ENCODE data around the gene MAPRE2.
"Not testable (repeated sequence)": the region's sequence is repeated elsewhere in the genome, so short reads cannot be mapped to it uniquely, and the experiment has no call there.

MAPRE2 gene

GRCh38 chr18:35107216-35107615 is 66.0 kb downstream of the MAPRE2 start:
- no peaks in the 10 kb centered on the region for H3K36me3 ChIP-seq (ENCODE audit: low read depth)
- DNase-seq (ENCODE audit: low spot score) = no peak
- no peak for ATAC-seq (ENCODE audit: low read depth)

GRCh38 chr18:35108088-35108487 is 66.9 kb downstream of the MAPRE2 start:
- H3K9me3 ChIP-seq (ENCODE audit: severe bottlenecking); H3K4me3 ChIP-seq (ENCODE audit: severe bottlenecking); H3K36me3 ChIP-seq (ENCODE audit: low read depth); H3K27ac ChIP-seq (ENCODE audit: poor library complexity, severe bottlenecking); ATAC-seq (ENCODE audit: low read depth); H3K27me3 ChIP-seq (ENCODE audit: insufficient read depth, poor library complexity, severe bottlenecking); H3K4me1 ChIP-seq (ENCODE audit: insufficient read depth, poor library complexity, severe bottlenecking); DNase-seq (ENCODE audit: low spot score): not testable (repeated sequence)

More at GRCh38 chr18:35107216-35107615, 66.0 kb downstream of the MAPRE2 start:
- H3K9me3 ChIP-seq (ENCODE audit: severe bottlenecking) = no peaks in the 10 kb centered on the region
- H3K27ac ChIP-seq (ENCODE audit: poor library complexity, severe bottlenecking) = no peak overlapping the region
- no peak for TF ChIP-seq CTCF (IDR thresholded peaks at IDR 0.05; ENCODE audit: poor library complexity, severe bottlenecking)
- no peaks in the 10 kb centered on the region for H3K4me1 ChIP-seq (ENCODE audit: insufficient read depth, poor library complexity, severe bottlenecking)
- peaks cover 2% of the 10 kb centered on the region for H3K27me3 ChIP-seq (ENCODE audit: insufficient read depth, poor library complexity, severe bottlenecking)
- no peak overlapping the region for H3K4me3 ChIP-seq (ENCODE audit: severe bottlenecking)

- no peaks in the 10 kb centered on the region for H3K9me3 ChIP-seq (ENCODE audit: severe bottlenecking)
- no peak overlapping the region for H3K4me3 ChIP-seq (ENCODE audit: severe bottlenecking)
- H3K27ac ChIP-seq (ENCODE audit: poor library complexity, severe bottlenecking) = no peak overlapping the region
- ATAC-seq (ENCODE audit: low read depth) = no peak
- TF ChIP-seq CTCF (IDR thresholded peaks at IDR 0.05; ENCODE audit: poor library complexity, severe bottlenecking) = no peak
- H3K4me1 ChIP-seq (ENCODE audit: insufficient read depth, poor library complexity, severe bottlenecking) = no peaks in the 10 kb centered on the region
- DNase-seq (ENCODE audit: low spot score) = no peak
- no peaks in the 10 kb centered on the region for H3K36me3 ChIP-seq (ENCODE audit: low read depth)
- H3K27me3 ChIP-seq (ENCODE audit: insufficient read depth, poor library complexity, severe bottlenecking) = peaks cover 2% of the 10 kb centered on the region
Measured at GRCh38 chr18:35110059-35110458, 68.8 kb downstream of the MAPRE2 start.

DNA sequence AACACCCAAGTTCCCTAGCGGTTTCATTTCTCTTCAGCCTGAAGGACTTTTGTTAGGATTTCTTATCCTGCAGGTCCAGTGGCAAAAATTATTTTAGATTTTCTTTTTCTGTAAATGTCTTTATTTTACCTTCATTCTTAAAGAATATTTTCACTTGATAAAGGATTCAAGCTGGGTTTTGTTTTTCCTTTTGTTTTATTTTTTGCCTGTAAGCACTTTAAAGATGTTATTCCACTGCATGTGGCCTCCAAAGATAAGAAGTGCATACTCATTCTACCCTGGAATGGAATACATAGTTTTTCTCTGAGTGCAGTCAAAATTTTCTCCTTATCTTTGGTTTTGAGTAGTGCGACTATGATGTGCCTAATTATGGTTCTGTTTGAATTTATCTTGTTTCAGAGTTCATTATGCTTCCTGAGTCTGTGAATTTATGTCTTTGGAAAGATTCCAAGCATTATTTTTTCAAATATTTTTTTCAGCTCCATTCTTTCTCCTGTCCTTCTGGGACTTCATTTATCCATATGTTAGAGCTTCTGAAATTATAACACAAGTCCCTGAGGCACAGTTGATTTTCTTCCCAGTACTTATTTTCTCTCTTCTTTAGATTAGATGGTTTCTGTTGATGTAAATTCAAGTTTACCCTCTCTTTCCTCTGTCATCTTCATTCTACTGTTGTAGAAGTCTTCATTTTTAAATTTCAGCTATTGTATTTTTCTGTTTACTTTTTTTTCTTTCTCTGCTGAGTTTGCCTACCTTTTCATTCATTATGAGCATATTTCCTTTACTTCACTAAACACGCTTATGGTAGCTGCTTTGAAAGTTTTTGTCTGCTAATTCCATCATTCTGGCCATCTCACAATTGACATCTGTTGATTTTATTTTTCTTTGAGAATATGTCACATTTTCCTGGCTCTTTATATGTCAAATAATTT is 69.6 kb downstream of the MAPRE2 start:
- no peak for TF ChIP-seq CTCF (IDR thresholded peaks at IDR 0.05; ENCODE audit: poor library complexity, severe bottlenecking)
- DNase-seq (ENCODE audit: low spot score) = no peak

DNA sequence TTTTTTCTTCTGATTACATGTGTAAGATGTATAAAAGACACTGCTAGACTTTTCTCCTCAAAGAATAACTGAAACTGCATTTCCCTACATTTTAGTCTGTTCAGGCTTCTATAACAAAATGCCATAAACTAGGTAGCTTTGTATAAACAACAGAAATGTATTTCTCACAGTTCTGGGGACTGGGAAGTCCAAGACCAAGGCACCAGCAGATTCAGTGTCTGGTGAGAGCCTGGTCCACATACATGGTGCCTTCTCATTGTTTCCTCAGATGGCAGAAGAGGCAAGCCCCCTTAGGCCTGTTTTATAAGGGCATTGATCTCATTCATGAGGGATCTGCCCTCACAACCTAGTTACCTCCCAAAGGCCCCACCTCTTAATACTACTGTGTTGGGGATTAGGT is 71.5 kb downstream of the MAPRE2 start:
- H3K9me3 ChIP-seq (ENCODE audit: severe bottlenecking) = no peaks in the 10 kb centered on the region
- DNase-seq (ENCODE audit: low spot score) = no peak
- peaks cover 2% of the 10 kb centered on the region for H3K27me3 ChIP-seq (ENCODE audit: insufficient read depth, poor library complexity, severe bottlenecking)
- no peak overlapping the region for H3K4me3 ChIP-seq (ENCODE audit: severe bottlenecking)
- no peak for ATAC-seq (ENCODE audit: low read depth)
- H3K27ac ChIP-seq (ENCODE audit: poor library complexity, severe bottlenecking) = no peak overlapping the region
- no peaks in the 10 kb centered on the region for H3K4me1 ChIP-seq (ENCODE audit: insufficient read depth, poor library complexity, severe bottlenecking)
- TF ChIP-seq CTCF (IDR thresholded peaks at IDR 0.05; ENCODE audit: poor library complexity, severe bottlenecking) = no peak
- no peaks in the 10 kb centered on the region for H3K36me3 ChIP-seq (ENCODE audit: low read depth)

More for the DNA sequence above, 69.6 kb downstream of the MAPRE2 start:
- peaks cover 2% of the 10 kb centered on the region for H3K27me3 ChIP-seq (ENCODE audit: insufficient read depth, poor library complexity, severe bottlenecking)
- no peak for ATAC-seq (ENCODE audit: low read depth)
- no peaks in the 10 kb centered on the region for H3K9me3 ChIP-seq (ENCODE audit: severe bottlenecking)
- H3K4me1 ChIP-seq (ENCODE audit: insufficient read depth, poor library complexity, severe bottlenecking) = no peaks in the 10 kb centered on the region
- no peaks in the 10 kb centered on the region for H3K36me3 ChIP-seq (ENCODE audit: low read depth)
- H3K27ac ChIP-seq (ENCODE audit: poor library complexity, severe bottlenecking) = no peak overlapping the region
- no peak overlapping the region for H3K4me3 ChIP-seq (ENCODE audit: severe bottlenecking)

All from RWPE2 (cell line).